ENCODE measurements around the gene FADS3.

Gene FADS3

DNA sequence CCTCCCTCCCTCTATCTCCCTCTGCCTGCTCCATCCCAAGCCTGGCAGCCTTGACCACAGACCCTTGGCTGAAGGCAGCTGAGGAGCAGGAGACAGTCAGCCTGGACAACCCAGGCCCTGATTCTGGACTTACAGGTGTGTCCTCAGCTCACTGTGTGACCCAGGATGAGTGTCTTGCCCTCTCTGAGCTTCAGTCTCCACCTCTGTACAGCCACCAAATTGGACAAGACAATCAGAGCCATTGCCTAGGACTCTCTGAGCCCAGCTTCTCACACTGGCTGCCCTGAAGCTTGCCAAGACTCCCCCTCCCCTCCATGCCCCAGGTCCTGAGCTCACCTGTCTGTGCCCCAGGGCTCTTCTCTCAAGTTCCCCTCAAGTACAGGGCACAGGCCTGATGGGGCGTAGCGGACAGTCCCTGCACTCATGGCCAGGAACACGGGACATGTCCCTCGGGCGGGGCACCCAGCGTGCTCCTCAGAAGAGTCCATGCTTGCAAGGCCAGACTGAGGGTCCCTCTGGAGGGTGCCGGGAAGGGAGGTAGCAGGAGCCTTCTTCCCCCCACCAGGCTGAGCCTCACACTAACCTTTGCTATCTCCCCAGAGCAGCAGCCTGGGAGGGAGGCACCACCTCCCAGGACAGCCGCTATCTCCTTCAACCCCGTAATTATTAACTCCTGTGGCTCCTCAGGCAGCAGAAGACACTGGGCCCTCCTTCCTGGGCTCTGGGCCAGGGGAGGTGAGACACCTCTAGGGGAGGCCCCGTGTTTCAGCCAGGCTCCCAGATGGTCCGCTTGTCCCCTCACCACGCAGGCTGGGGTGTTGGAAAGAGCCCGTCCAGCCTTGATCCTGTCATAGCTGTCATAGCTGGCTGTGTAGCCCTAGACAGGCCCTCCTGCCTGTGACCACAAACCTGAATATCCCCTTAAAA lies 28.6 kb upstream of the FADS3 start:
- no peak for DNase-seq (ENCODE audit: extremely low read depth, low read depth)
- H3K4me3 ChIP-seq (replicated peaks; ENCODE audit: low read depth, low read length): no peak overlapping the region
- TF ChIP-seq, protein P1, sequence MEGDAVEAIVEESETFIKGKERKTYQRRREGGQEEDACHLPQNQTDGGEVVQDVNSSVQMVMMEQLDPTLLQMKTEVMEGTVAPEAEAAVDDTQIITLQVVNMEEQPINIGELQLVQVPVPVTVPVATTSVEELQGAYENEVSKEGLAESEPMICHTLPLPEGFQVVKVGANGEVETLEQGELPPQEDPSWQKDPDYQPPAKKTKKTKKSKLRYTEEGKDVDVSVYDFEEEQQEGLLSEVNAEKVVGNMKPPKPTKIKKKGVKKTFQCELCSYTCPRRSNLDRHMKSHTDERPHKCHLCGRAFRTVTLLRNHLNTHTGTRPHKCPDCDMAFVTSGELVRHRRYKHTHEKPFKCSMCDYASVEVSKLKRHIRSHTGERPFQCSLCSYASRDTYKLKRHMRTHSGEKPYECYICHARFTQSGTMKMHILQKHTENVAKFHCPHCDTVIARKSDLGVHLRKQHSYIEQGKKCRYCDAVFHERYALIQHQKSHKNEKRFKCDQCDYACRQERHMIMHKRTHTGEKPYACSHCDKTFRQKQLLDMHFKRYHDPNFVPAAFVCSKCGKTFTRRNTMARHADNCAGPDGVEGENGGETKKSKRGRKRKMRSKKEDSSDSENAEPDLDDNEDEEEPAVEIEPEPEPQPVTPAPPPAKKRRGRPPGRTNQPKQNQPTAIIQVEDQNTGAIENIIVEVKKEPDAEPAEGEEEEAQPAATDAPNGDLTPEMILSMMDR (IDR thresholded peaks at IDR 0.05; ENCODE audit: low read depth, low read length, missing control alignments): no peak

DNA sequence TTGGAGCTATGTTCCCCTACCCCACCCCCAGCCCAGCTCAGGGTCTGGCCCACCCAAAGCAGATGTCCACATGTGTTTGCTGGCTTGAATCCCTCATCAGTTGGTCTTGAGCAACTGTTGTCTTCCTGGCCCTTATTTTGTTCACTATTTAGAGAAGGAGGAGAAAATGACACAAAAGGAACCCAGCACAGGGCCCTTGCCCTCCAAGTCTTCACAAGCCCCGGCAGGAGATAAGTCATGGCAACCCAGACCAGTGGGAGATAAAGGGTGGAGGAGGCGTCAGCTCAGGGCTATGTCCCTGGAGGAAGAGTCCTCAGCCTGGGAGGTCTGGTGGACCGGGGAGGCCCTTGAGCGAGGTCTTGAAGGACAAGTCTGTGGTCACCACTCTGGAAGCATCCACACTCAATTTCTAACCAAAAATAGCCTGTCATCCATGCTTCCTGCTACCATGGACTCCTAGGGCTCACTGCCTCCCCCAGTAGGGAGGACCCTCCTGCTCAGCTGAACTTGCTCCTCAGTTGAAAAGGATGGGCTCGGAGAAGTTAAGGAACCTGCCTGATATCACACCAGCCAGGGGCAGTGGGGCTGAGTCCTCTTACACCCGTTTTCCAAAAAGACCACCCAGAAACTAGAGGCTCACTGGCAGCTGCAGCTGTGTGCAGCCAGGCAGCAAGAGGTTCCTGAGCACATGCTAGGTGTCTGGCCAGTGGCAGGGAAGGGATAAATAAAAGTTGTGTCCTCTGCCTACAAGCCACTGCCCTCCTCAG lies 27.8 kb upstream of the FADS3 start:
- TF ChIP-seq, protein P1 (IDR thresholded peaks at IDR 0.05; ENCODE audit: low read depth, low read length, missing control alignments): no peak
- no peak for DNase-seq (ENCODE audit: extremely low read depth, low read depth)

DNA sequence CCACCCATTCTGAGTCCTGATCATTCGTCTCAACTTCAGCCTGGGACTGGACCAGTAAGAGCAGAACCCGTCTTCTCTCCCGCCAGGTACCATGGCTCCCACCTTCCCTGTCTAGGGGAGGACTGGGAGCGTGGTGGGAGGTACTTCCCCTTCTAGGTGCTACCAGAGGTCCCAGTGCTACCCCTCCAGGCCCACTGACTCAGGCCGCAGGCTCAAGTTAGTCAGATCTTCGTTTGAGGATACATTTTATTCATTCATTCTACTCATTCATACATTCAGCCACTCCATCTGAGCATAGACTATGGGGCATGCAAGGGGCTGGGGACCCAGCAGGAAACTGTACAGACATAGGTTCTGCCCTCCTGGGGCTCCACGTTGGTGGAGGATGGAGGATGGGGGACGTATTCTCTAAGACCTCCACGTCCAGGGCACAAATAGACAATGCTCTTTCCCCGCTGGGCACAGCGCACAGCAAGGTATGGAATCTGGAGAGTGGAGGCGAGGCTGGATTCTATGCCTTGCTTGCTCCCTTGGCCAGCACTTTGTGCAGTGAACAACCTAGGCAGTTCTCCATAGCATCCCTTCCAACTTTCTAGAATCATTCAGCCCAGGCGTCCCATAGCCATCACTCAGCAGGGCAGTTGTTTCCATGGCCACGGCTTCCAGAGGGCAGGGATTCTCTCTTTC lies 27.0 kb upstream of the FADS3 start:
- DNase-seq (ENCODE audit: extremely low read depth, low read depth): no peak
- TF ChIP-seq, protein P1 (IDR thresholded peaks at IDR 0.05; ENCODE audit: low read depth, low read length, missing control alignments): no peak
- H3K4me3 ChIP-seq (replicated peaks; ENCODE audit: low read depth, low read length): peak overlapping the region; percentile 58; the same call in 1 of the 2 replicates

More for the DNA sequence above, 27.8 kb upstream of the FADS3 start:
- no peak overlapping the region for H3K4me3 ChIP-seq (replicated peaks; ENCODE audit: low read depth, low read length)

DNA sequence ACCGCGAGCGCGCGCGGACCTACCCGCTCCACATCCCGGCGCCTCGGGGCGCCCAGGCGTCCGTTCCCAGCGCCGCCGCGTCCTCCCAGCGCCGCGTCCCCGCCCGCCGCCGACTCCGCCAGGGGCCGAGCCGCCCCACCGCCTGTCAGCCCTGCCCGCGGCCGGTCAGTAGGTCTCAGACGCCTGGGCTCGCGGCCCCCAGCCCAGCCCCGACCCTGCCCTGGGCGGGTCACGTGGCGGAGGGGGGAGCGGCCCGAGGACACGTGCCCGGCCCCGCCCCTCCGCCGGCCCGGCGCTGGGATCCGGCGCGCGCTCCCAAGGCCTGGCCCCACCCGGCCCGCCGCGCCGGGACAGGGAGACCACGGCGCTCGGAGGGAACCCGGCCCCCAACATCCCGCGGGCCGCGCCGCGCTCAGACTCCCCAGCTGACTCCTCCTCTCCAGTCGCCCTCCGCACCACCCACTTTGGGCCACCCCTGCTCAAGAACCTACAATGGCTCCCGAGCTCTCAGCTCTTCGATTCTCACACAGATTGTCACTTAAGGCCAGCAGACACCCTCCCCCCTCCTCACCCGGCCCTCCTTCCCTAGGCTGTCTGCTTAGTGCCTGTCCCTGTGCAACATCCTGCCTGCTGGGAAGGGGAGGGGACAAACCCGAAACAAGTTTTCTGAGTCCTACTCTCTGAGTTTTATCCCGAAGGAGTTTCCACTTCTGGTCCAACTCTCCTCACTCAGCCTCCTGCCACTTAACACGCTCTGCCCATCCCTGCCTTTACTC lies 26.2 kb upstream of the FADS3 start, which contains the start of gene RAB3IL1:
Gene RAB3IL1, minus strand, starts transcription at position 233 of the 776 bp plus-strand sequence. Its CDS starts 199 bp downstream, at position 34.
- peak within 1 kb of the TSS; percentile 58 for H3K4me3 ChIP-seq (replicated peaks; ENCODE audit: low read depth, low read length)
- DNase-seq (ENCODE audit: extremely low read depth, low read depth): peak; percentile 19
- TF ChIP-seq, protein P1 (IDR thresholded peaks at IDR 0.05; ENCODE audit: low read depth, low read length, missing control alignments): no peak

DNA sequence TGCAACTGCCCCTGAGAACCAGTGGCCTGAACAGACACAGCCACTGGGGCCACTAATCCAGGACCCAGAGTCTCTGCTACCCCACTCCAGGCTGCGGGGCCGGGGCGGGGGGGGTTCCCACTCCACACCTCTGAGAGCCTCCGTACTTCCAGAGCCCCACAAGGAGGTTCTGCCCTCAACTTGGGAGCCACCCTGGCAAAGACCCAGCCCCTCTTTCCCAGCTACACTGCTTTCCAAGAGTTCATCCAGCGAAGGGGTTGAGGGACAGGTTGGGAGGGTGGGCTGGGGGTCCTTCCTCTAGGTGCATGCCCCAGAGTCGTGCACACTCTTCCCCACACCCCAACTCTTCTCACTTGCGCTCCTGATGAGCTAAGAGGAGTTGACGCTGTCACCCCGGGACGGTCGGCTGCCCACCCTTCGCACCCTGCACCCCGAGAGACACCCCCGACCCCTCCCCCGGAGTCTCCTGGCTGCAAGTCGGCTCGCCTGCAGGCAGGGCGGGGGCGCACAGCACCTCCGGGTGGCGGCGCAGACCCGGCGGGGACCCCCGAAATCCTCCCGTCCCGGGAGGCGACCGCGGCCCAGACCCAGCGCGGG lies 25.5 kb upstream of the FADS3 start:
- peak overlapping the region; percentile 58 for H3K4me3 ChIP-seq (replicated peaks; ENCODE audit: low read depth, low read length)
- DNase-seq (ENCODE audit: extremely low read depth, low read depth): no peak
- TF ChIP-seq, protein P1 (IDR thresholded peaks at IDR 0.05; ENCODE audit: low read depth, low read length, missing control alignments): no peak

All from HFF-Myc (cell line).